NCI-H526 (cell line): Measurements from ENCODE around the gene MYBPC2.
"Not testable (repeated sequence)": the region's sequence is repeated elsewhere in the genome, so short reads cannot be mapped to it uniquely, and the experiment has no call there.

ENCODE experiments used
- DNase-seq, 2 experiments: peaks; one replicate each; lab custom pipeline; 2025; lab: John Stamatoyannopoulos, UW

Gene MYBPC2

GRCh38 chr19:50432221-50433028 is at the start of gene MYBPC2:
Gene MYBPC2 (plus strand): TSS chr19:50432892. CDS start chr19:50432954, 62 bp downstream.
- peak in 1 of 2 experiments; percentile 45 for DNase-seq

DNA sequence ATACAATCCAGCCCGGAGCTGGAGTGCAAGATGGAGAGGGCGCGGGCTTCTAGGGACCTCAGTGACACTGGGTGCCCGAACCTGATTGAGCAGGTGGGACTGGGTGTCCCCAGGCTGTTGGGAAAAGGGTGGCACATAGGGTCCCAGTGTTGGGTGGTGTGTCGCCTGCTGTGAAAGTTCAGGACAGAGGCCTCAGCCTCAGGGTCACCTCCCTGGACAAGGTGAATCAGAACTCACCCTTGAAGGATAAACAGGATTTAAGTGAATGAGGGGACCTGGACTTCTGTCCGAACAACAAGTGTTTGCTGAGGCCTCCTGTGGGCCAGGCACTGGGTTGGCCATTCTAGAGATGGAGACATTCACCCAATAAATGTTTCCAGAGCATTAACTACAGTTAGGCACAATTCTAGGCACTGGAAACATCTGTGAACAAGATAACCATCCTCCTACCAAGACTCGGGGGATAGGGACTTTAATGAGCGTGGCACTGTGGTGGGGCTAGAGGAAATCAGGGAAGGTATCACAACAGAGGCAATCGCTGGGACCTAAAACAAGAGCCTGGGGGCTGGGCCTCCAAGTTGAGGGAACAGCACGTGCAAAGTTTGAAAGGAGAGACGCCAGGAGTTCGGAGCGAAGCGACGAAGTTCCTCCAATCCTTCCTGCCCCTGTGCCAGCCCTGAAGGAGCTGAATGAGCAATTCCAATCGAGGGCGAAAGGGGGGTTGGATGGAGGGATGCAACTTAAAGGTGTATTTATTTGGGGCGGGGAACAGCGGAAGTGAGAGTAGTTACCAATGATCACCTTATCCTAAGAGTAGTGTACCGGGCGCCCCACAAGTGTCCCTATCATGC is 49.5 kb upstream of the MYBPC2 start:
- DNase-seq: peak in 1 of 2 experiments; percentile 47

- DNase-seq: peak; percentile 89 to 99
These were observed 48.6 kb upstream of the MYBPC2 start, which contains the start of gene POLD1 for GRCh38 chr19:50383852-50384684. Gene POLD1 (plus strand): TSS chr19:50384347. CDS start chr19:50398852, 14,505 bp downstream.

DNA sequence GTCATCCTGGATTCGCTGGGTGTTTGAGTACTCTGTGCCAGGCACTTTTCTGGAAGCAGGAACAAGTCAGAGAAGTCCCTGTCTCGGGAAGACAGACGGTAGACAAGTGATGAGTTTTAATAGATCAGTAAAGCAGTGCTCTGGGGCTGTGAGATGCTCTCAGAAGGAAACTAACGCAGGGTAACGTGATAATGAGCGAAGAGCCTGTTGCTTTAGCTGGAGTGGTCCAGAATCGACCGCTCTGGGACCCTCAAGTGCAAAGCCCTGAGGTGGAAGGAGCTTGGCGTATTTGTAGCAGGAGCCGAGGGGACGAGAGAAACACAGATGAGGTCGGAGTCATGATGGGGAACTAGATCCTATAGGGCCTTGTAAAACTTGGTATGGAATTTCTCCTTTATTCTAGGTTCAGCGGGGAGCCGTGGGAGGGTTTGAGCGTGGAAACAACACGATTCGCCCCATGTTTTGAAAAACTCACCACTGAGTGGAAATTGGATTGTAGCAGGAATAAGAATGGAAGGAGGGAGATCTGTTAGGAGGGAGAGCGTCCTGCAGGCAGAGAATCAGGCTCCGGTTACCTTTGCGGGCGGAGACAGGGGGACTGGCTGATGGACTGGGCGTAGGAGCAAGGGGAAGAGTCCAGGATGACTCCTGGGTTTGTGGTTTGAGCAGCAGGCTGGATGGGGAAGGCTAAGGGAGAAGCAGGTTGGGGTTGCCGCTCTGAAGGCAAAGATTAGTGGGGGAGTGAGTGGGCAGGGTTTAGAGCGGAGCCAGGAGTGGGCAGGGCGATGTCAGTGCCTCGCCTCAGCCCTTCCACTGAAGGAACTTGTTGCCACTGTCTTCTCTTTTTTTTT is 47.8 kb upstream of the MYBPC2 start:
- DNase-seq: no peak

DNA sequence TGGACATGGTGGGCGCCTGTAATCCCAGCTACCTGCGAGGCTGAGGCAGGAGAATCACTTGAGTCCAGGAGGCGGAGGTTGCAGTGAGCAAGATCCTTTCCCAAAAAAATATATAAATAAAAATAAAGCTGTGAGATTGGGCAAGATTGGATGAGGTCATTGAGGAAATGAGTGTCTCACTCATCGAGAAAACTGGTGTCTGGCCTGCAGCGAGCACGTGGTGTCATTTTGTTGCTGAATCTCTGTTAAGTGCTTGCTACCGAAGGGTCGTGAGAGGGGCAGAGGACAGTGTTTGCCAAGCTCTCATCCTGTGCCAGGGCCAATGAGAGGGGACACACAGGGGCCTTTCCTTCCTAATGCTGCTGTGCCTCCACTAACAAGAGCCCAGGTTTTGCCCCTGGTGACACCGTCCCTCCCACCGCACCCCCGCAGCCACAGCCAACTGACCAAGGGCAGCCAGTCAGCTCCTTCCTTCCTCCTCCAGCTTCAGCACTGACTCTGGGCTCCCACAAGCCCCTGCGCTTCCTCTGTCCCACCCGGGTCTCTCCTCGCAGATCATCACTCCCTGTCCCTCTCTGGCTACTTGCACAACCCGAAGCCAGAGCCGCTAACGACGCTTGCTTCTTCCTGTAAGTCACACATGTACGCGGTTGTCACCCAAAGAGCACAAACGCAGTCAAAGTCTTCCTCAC is 45.4 kb upstream of the MYBPC2 start:
- DNase-seq: no peak

- no peak for DNase-seq
These were observed 44.8 kb upstream of the MYBPC2 start for GRCh38 chr19:50387868-50388245.

DNA sequence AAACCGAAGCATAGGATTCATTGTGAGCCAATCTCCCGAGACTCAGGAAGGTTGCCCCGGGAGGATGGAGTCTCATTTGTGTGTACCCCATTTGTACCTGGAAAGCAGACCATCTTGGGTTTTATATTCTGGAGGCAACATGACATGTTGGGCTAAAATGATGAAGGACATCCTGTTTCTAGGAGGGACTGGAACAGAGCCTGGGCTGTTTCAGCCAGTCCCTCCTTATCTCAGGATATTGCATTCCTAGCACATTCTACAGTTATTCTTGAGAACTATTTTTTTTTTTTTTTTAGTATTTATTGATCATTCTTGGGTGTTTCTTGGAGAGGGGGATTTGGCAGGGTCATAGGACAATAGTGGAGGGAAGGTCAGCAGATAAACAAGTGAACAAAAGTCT is 42.4 kb upstream of the MYBPC2 start:
- DNase-seq: not testable (repeated sequence)

- not testable (repeated sequence) for DNase-seq
These were observed 41.7 kb upstream of the MYBPC2 start for GRCh38 chr19:50390952-50391351.

DNA sequence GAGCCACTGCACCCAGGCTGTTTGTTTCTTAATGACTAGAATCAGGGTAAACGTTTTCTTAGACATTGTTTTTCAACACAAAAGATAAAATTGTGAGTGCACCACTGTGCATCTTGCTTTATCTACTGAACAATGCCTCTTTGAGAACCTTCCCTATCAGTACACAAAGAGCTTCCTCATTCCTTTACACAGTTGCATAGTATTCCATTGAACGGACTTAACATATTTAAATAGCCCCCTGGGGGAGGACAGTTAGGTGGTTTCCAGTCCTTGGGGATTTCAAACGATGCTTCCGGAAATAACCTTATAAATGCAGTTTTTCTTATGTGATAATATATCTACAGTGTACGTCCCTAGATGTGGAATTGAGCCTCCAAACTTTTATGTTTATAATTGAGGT is 39.9 kb upstream of the MYBPC2 start:
- no peak for DNase-seq

DNA sequence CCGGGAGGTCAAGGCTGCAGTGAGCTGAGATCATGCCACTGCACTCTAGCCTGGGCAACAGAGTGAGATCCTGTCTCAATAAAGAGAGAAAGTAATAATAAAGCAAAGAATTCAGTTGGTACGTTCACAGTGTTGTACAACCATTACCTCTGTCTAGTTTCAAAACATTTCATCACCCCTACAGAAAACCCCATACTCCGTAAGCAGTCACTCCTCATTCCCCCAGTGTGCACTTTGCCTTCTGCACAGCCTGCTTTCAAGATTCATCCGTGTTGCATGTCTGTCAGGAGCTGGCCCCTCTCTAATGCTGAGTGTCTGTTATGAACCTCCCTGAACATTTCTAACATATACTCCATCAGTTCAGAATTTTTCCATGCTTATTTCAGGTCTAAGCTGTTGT is 39.1 kb upstream of the MYBPC2 start:
- no peak for DNase-seq

DNA sequence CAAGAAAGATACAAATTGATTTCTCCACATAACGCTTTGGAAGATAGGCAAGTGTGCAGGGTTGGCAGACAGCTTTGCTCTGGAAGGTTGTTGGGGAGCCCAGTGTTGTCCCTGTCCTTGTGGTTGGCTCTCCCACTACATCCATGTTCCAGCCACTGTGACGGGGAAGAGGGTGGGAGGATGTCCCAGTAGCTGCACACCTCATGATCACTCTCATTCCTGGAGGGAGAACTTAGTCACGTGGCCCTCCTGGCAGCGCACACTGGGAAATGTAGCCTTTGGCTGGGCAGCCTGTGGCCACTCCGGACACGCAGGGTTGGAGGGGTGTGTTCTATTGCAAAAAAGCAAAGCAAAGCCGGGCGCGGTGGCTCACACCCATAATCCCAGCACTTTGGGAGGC is 38.7 kb upstream of the MYBPC2 start:
- no peak for DNase-seq

DNA sequence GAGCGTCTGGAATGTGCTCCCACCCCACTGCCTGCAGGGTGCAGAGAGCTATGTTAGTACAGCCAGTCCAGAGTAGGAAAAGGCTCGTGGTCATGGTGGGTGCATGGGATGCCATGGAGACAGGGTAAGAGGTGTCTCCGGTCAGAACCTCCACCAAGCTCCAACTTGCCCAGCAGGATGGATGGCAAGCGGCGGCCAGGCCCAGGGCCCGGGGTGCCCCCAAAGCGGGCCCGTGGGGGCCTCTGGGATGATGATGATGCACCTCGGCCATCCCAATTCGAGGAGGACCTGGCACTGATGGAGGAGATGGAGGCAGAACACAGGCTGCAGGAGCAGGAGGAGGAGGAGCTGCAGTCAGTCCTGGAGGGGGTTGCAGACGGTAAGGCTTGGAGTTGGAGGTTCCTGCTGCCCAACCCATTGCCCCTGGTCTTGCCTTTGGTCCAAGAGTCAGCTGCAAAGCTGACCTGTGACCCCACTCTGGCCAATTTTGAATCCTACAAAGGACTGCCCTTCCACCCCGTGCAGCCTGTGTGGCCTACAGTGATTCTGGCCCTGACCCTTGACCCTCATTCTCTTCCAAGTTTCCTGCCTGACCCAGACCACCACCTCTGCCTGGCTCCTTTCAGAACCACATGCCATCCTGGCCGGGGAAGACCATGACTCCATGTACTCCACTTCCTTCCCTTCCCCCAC is 33.9 kb upstream of the MYBPC2 start:
- no peak for DNase-seq

DNA sequence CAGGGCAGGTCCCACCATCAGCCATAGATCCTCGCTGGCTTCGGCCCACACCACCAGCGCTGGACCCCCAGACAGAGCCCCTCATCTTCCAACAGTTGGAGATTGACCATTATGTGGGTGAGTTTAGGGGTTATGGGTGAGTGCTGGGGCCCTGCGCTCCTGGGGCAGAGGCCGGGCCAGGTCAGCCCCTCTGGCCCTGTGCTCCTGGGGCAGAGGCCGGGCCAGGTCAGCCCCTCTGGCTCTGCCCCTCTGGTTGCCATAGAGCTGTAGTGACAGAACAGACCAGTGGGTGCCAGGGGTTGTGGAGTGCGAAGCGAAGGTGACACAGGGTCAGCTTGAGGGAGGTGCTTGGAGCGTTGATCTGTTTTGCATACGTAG is 33.3 kb upstream of the MYBPC2 start:
- no peak for DNase-seq

GRCh38 chr19:50401605-50402450 is 30.9 kb upstream of the MYBPC2 start:
- no peak for DNase-seq

DNA sequence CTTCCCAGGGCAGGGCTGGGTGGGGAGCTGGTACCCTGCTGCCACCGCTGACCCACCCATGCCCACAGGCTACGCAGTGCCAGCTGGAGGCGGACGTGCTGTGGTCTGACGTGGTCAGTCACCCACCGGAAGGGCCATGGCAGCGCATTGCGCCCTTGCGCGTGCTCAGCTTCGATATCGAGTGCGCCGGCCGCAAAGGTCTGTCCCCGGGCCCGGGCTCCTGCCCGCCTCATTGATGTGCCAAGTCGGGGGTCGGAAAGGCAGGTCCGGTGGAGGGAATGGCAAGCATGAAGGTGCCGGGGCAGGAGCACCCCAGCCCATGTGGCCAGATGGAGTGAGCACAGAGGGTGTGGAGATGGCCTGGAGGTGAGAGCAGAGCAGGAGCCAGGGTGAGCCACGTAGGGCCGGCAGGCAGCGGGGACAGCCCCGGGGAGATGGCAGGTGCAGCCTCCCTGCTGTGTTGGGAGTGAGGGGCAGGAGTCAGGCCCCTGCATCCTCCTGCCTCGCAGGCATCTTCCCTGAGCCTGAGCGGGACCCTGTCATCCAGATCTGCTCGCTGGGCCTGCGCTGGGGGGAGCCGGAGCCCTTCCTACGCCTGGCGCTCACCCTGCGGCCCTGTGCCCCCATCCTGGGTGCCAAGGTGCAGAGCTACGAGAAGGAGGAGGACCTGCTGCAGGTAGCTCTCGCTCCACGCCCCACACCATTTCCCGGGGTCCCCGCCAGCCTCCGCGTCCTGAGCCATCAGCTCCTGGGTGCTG is 30.0 kb upstream of the MYBPC2 start:
- no peak for DNase-seq

GRCh38 chr19:50406156-50406820 is 26.4 kb upstream of the MYBPC2 start:
- DNase-seq: no peak

GRCh38 chr19:50406829-50407228 is 25.9 kb upstream of the MYBPC2 start:
- no peak for DNase-seq

DNA sequence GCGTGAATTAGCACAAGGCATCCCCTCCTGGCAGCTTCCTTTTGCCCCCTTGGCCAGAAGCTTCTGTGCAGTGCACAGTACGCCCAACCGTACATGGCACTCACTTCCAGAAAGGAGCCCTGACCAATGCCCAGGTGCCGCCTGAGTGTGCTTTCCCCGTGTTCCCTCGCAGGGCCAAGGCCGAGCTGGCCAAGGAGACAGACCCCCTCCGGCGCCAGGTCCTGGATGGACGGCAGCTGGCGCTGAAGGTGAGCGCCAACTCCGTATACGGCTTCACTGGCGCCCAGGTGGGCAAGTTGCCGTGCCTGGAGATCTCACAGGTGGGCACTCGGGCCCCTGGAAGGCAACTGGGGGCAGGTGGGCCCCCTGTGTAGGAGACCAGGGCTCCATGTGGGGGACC is 23.3 kb upstream of the MYBPC2 start:
- no peak for DNase-seq
